Mucosa of gallbladder (tissue), 1 donor: ENCODE measurements around the gene ZC3H12A. TPM values are rescaled to one million over a fixed set of nuclear protein-coding genes. Genes with fewer than 3 reads are reported as not detected.

Experiments used
- DNase-seq: peaks from one replicate; pipeline ENCODE4 v3.0.0-alpha.2; 2020; ENCODE audit warnings: low spot score
- total RNA-seq: library from RNA; stranded (reverse); gene quantifications from one replicate; pipeline ENCODE4 v1.2.1, GENCODE V29; 2021
- donor health status: DM: no; HTN: no; CAD: no.

Gene ZC3H12A
- total RNA-seq: 17.6 TPM

- DNase-seq: peak; percentile 94
Measured at GRCh38 chr1:37474046-37474696, at the start of gene ZC3H12A. Gene ZC3H12A, plus strand, starts transcription at chr1:37474580. Its CDS starts 917 bp downstream, at chr1:37475497.

GRCh38 chr1:37425221-37425620 is 49.2 kb upstream of the ZC3H12A start:
- DNase-seq: no peak

- DNase-seq: no peak
Measured at GRCh38 chr1:37429029-37429428, 45.4 kb upstream of the ZC3H12A start.

DNA sequence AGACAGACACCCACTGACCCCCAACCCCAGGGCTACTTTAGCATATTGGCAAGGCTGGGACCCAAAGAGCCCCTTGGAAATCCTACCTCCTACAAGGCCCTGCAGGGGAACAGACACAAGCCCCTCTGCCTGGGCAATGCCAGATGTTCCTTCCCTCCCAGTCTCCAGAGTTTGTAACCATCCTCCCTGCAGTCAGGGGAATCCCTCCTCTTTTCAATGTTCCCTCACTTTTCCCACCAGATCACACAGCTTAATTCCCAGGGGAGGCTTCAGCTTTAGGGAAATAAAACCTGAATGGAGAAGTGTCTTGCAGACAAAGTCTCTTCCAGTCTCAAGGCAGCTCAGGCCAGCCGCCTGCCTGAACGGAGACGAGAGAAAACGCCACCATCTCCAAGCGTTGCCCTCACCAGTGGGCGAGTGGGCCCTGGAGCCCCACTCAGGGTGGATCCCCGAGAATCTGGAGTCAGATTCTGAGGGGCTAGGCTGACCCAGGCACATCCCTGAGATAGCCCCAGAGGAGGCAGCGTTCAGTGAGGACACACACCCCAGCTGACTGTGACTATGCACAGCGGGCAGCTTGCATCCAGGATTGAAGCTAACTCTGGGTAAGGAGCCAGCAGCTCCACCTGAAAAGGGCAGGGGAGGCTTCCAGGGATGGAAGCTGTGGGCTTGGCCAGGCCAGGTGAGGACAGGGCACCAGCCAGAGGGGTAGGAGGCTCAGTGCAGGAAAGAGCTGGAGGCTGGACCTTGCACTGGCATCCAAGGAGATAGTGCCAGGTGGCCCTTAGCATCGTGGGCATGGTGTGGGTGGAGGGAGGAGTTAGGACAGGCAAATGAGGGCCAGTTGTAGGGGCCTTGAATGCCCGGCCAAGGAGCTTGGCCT is 44.0 kb upstream of the ZC3H12A start:
- no peak for DNase-seq

GRCh38 chr1:37432716-37433115 is 41.7 kb upstream of the ZC3H12A start:
- no peak for DNase-seq

GRCh38 chr1:37433171-37433570 is 41.2 kb upstream of the ZC3H12A start:
- no peak for DNase-seq

DNA sequence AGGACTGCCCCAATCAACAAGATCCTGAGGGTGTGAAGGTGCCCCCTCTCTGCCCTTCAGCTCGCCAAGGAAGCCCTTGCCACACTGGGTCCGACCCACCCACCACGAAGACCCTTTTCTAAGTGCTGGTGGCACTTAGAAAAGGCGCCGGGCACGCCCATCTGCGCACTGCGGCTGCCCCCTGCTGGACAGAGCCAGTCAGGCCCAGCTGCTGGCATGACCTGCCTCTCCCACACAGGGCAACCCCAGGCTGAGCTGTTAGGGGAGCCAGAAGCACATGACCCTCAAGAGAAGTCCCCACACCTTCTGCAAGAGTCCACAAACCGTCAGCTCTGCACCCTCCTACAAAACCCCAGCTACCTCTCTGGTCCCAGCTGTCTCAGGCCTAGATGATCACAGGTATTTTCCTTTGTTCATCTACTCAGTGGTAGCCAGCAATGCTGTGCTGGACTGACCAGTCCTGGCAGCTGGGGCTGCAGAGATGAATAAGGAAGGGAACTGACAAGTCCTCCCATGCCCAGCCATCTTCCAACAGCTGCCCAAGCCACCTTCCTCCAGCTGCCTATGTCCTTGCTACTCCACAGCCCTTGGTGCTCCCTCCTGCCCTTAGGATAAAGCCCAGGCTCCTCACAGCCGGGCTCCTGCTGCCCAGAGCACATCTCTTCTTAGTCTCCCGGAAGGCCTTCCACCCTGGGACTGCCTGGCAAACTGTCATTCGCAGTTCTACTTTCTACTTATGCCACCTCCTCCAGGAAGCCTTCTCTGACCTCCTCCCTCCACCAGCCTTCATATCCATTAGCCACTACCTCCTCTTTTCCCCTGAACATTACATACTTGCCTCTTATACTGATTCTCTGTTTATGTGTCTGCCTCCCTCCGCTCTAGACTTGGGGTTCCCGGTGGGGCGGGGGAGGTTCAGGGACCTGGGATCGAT is 39.8 kb upstream of the ZC3H12A start:
- DNase-seq: peak; percentile 64

DNA sequence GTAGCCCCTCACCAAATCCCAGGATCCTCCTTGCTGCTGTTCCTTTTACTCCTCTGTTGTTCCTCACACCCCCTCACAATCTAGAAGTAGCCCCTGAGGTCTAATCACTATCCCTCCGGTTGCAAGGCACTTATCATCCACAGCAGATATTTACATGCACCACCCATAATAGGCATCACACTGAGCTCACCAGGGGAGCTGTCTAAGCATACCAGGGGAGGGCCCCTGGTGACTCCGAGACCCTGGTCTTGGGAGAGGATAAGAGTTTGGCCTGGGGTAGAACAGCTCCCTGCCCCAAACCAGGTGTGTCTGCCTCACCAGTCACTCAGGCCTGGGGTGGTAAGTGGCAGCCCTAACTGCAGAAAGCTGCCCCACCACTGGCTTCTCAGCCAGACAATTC is 37.3 kb upstream of the ZC3H12A start:
- DNase-seq: no peak

DNA sequence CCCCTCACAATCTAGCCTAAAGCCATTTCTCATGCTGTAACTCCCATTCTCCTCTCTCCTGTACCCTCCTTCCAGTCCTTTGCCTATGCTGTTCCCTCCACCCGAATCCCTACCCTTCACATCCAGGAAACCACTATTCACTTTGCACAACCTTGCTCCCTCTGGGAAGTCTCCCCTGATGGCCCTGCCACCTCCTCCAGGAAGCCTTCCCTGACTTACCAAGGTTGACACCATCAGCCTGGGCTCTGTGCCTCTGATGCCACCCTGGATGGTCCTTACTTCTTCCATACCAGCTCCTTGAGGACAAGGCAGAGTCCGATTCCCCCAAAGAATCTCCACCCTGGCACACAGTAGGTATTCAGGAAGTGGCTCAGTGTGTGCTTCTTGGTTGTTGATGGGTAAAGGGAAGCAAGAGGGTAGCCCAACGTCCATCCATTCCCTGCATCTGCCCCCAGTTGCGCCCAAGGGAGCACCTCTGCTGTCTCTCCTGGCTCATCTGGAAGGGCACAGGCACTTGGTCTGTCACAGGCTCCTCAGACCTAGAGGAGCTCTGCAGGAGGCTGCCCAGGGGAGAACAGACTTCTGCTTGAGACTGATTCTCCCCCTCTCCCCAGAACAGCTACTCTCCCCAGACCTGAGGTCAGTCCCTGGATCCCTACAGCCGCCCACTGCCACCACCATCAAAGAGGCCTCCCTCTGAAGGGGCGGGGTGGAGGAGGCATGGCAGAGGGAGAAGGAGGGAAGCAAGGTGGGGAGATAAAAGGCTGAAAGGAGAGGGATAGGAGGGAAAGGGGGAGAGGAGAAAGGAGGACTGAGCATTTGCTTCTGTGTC is 36.1 kb upstream of the ZC3H12A start:
- DNase-seq: no peak

- DNase-seq: no peak
Measured at GRCh38 chr1:37438869-37439343, 35.5 kb upstream of the ZC3H12A start.

DNA sequence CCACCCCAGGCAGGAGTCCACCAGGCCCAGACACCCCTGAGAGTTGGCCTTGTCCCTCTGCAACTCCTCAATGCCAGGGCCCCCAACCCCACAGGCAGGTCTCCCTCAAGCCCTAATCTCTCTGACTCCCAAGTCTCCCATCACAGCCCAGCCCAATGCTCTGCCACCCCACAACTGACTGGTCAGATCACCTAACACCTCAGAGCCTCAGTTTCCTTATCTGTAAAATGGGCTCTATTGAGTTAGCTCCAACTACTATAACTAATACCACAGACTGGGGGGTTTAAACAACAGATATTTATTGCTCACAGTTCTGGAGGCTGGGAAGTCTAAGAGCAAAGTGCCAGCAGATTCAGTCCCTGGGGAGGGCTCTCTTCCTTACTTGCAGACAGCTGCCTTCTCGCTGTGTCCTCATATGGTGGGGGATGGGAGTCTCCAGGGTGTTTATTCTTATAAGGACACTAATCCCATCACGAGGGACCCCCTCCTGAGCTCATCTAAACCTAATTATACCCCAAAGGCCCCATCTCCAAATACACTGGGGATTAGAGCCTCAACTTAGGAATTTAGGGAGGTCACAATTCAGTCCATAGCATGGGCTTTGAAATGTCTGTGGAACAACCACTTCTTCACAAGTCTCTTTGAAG is 34.9 kb upstream of the ZC3H12A start:
- DNase-seq: no peak

GRCh38 chr1:37441490-37441889 is 32.9 kb upstream of the ZC3H12A start:
- no peak for DNase-seq

- DNase-seq: no peak
Measured at GRCh38 chr1:37442139-37442538, 32.2 kb upstream of the ZC3H12A start.

GRCh38 chr1:37442644-37443043 is 31.7 kb upstream of the ZC3H12A start:
- no peak for DNase-seq

- no peak for DNase-seq
Measured at GRCh38 chr1:37446874-37447273, 27.5 kb upstream of the ZC3H12A start.

DNA sequence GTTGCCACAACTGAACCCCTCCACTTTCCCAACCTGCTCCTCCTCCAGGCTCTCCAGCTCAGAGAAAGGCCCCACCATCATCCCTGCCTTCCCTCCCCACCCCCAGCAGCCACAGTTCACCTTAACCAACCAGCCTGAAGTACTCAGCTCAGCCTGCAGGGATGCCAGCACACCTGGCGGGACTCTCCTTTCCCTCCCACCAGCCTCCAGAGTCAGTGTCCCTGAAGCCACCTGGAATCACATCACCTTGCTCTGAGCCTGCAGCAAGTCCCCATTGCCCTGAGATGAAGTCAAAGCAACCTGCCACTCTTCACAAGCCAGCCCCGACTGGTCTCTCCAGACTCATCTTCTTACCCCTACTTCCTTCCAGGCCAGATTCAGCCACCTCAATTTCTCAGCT is 26.2 kb upstream of the ZC3H12A start:
- no peak for DNase-seq

- no peak for DNase-seq
Measured at GRCh38 chr1:37448691-37449417, 25.5 kb upstream of the ZC3H12A start.

DNA sequence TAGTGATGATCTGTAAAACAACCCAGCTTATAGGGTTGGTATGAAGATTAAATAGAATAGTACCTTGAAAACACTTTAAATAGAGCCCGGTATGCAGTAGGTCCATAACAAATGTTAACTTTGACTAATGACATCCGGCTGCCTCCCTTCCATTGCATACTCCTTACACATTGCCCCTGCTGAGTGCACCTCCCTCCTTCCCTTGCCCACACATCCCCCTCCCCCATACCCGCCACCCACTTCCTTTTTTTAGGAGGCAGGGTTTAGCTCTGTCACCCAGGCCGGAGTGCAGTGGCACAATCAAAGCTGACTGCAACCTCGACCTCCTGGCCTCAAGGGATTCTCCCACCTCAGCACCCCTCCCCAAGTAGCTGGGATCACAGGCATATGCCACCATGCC is 24.4 kb upstream of the ZC3H12A start:
- DNase-seq: no peak

- no peak for DNase-seq
Measured at GRCh38 chr1:37452416-37452815, 22.0 kb upstream of the ZC3H12A start.

DNA sequence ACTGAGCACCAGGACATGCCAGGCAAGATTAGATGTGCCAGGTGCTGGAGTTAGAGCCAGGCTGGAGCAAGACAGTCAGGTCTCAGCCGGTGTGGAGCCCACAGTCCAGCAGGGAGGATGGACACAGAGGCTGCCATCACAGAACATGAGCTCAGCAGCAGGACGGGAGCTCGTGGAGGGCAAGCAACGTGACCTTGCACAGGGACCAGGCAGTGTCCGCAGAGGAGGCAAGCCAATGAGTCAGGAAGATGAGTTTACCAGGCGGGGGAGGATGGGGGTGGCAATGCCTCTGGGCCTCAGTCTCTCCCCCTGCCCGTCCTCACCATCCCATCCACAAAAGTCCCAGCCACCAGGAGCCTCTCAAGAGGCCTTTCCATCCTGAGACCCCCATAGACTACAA is 20.7 kb upstream of the ZC3H12A start:
- no peak for DNase-seq
